ENCODE results near the gene SMARCAL1.

GRCh38 chr2:216428618-216429350 is 16.5 kb downstream of the SMARCAL1 start:
- TF ChIP-seq POLR2AphosphoS5 (IDR thresholded peaks at IDR 0.05), result no peak
- no peak for TF ChIP-seq CTCF (IDR thresholded peaks at IDR 0.05)
- TF ChIP-seq POLR2A (IDR thresholded peaks at IDR 0.05), result no peak
